ENCODE results near the gene ELMO3. TPM values are rescaled to one million over a fixed set of nuclear protein-coding genes. Genes with fewer than 3 reads are reported as not detected.

Gene ELMO3
- total and polyA plus RNA-seq, 2 of the 13 experiments (the other 11 are each of a cell fraction or from before 2014, with no cell fraction given): 2.6 to 4.0 TPM

DNA sequence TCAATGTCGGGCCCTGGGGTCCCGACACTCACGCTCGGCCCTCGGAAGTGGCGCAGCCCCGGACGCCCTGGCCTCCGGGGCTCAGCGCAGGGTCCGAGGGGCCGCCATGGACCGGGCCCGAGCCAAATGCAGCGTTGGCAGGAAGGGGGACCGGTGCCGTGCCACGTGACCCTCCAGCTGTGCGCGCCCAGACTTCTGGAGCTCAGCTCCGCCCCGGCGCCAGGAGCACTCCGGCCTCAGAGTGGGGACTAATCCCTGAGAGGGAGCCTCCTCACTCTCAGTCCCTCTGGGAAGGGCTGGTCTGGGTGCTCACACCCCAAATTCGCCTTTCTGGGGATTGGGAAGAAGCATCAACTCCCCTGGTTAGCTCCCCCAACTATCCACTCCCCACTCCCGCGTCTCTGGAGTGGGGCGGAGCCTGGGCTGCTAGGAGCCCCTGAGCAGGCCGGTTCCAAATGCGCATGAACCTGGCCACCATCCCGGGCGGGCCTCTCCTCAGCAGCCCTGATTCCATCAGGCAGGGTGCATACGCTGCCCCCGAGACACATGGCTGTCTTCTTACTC, 48.0 kb upstream of the ELMO3 start, which contains the start of gene B3GNT9 (continued):
- peak; percentile 72 for TF ChIP-seq AGO2 (optimal IDR thresholded peaks at IDR 0.05; ENCODE audit: low read depth, low read length)
- peak; percentile 71; the same call in 1 of the 2 replicates for TF ChIP-seq ZNF776 (CRISPR knock-in tag; IDR thresholded peaks at IDR 0.05)
- TF ChIP-seq HMGXB3 (CRISPR knock-in tag; IDR thresholded peaks at IDR 0.05; ENCODE audit: borderline replicate concordance): no peak
- 0 out of 2 replicates have a peak, but pooled peaks have one; percentile 51 for TF ChIP-seq ZNF44 (CRISPR knock-in tag; IDR thresholded peaks at IDR 0.05)
- TF ChIP-seq ZSCAN29 (CRISPR knock-in tag; conservative IDR thresholded peaks at IDR 0.05): no peak; the same call in 1 of the 2 replicates
- TF ChIP-seq, protein P1, sequence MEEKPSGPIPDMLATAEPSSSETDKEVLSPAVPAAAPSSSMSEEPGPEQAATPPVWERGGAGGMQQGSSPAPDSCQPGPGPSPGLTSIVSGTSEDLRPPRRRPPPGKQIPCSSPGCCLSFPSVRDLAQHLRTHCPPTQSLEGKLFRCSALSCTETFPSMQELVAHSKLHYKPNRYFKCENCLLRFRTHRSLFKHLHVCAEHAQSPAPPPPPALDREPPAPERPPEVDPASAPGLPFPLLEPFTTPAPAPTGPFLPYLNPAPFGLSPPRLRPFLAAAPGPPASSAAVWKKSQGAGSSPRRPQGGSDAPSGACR (CRISPR knock-in tag; IDR thresholded peaks at IDR 0.05): 0 out of 2 replicates have a peak, but pooled peaks have one; percentile 31
- TF ChIP-seq, protein P2, sequence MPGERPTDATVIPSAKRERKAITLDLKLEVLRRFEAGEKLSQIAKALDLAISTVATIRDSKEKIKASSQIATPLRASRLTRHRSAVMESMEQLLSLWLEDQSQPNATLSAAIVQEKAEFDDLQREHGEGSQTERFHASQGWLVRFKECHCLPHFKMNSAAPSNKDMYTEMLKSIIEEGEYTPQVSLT (CRISPR knock-in tag; IDR thresholded peaks at IDR 0.05; ENCODE audit: borderline replicate concordance, low read depth): no peak; the same call in 1 of the 2 replicates
- 0 out of 2 replicates have a peak, but pooled peaks have one; percentile 41 for TF ChIP-seq MXD3 (CRISPR knock-in tag; IDR thresholded peaks at IDR 0.05)
- peak; percentile 73; the same call in 1 of the 2 replicates for TF ChIP-seq ZNF879 (CRISPR knock-in tag; IDR thresholded peaks at IDR 0.05)
- peak; percentile 62 for TF ChIP-seq SALL1 (CRISPR knock-in tag; IDR thresholded peaks at IDR 0.05)
- no peak for TF ChIP-seq PPARG (CRISPR knock-in tag; conservative IDR thresholded peaks at IDR 0.05)
- TF ChIP-seq, protein P3, sequence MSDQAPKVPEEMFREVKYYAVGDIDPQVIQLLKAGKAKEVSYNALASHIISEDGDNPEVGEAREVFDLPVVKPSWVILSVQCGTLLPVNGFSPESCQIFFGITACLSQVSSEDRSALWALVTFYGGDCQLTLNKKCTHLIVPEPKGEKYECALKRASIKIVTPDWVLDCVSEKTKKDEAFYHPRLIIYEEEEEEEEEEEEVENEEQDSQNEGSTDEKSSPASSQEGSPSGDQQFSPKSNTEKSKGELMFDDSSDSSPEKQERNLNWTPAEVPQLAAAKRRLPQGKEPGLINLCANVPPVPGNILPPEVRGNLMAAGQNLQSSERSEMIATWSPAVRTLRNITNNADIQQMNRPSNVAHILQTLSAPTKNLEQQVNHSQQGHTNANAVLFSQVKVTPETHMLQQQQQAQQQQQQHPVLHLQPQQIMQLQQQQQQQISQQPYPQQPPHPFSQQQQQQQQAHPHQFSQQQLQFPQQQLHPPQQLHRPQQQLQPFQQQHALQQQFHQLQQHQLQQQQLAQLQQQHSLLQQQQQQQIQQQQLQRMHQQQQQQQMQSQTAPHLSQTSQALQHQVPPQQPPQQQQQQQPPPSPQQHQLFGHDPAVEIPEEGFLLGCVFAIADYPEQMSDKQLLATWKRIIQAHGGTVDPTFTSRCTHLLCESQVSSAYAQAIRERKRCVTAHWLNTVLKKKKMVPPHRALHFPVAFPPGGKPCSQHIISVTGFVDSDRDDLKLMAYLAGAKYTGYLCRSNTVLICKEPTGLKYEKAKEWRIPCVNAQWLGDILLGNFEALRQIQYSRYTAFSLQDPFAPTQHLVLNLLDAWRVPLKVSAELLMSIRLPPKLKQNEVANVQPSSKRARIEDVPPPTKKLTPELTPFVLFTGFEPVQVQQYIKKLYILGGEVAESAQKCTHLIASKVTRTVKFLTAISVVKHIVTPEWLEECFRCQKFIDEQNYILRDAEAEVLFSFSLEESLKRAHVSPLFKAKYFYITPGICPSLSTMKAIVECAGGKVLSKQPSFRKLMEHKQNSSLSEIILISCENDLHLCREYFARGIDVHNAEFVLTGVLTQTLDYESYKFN (CRISPR knock-in tag; conservative IDR thresholded peaks at IDR 0.05): peak; percentile 45
- TF ChIP-seq TRAFD1 (CRISPR knock-in tag; IDR thresholded peaks at IDR 0.05; ENCODE audit: borderline replicate concordance): no peak
- TF ChIP-seq NFE2L1 (CRISPR knock-in tag; IDR thresholded peaks at IDR 0.05; ENCODE audit: borderline replicate concordance): peak; percentile 90
- TF ChIP-seq PHF8 (CRISPR knock-in tag; IDR thresholded peaks at IDR 0.05): peak; percentile 86

All from HepG2 (cell line).